Sigmoid colon (tissue), 7 donors: ENCODE measurements around the gene BRSK2. TPM values are rescaled to one million over a fixed set of nuclear protein-coding genes. Genes with fewer than 3 reads are reported as not detected.

Source experiments
- DNase-seq: peaks from one replicate; pipeline ENCODE4 v3.0.0-alpha.2; 2019
- H3K27ac ChIP-seq, 4 donors: fragments of 200-600 bp; sonication (generic); one replicate each; pipeline ENCODE4 v1.5.1; 2016 to 2019; ENCODE audit warnings: mild to moderate bottlenecking in 1 of 4
- H3K27me3 ChIP-seq, 3 donors: fragments of 200-600 bp; sonication (generic); one replicate each; pipeline ENCODE4 v1.5.1; 2019; ENCODE audit warnings: mild to moderate bottlenecking in 1 of 3
- H3K36me3 ChIP-seq, 4 donors: fragments of 200-600 bp; sonication (generic); one replicate each; pipeline ENCODE4 v1.5.1; 2016 to 2019
- H3K4me1 ChIP-seq, 4 donors: fragments of 200-600 bp; sonication (generic); one replicate each; pipeline ENCODE4 v1.5.1; 2017 to 2019
- H3K4me3 ChIP-seq, 4 donors: fragments of 200-600 bp; sonication (generic); one replicate each; pipeline ENCODE4 v1.5.1; 2017 to 2019; ENCODE audit warnings: mild to moderate bottlenecking in 2 of 4, moderate library complexity in 1 of 4
- H3K9me3 ChIP-seq, 4 donors: fragments of 200-600 bp in 3 of 4; sonication (generic) in 3 of 4; one replicate each; pipeline versions ENCODE4 v1.5.1 to v1.6.1; 2013 to 2019
- CTCF ChIP-seq, 4 experiments: fragments of 450-650 bp in 3 of 4; fragments of 200-600 bp in 1 of 4; IDR thresholded peaks; one replicate each; pipeline ENCODE4 v1.5.1; 2016 to 2019; ENCODE audit warnings: antibody characterized with exemption in 4 of 4, mild to moderate bottlenecking in 3 of 4, moderate library complexity in 2 of 4
- EP300 ChIP-seq, 4 donors: sonication (generic); formaldehyde crosslinking; IDR thresholded peaks; one replicate each; pipeline ENCODE4 v1.6.1; 2017; ENCODE audit warnings: antibody characterized with exemption in 4 of 4
- POLR2A ChIP-seq, 2 donors: fragments of 450-650 bp; IDR thresholded peaks; one replicate each; pipeline ENCODE4 v1.6.1; 2016; ENCODE audit warnings: antibody characterized with exemption in 2 of 2, mild to moderate bottlenecking in 2 of 2, moderate library complexity in 2 of 2
- POLR2AphosphoS5 ChIP-seq, 4 donors: sonication (generic); formaldehyde crosslinking; IDR thresholded peaks; one replicate each; pipeline ENCODE4 v1.6.1; 2017; ENCODE audit warnings: antibody characterized with exemption in 4 of 4
- WGBS, 2 donors: extraction: QIAGEN DNeasy Blood & Tissue Kit; methylation state at CpG; one replicate each; pipeline ENCODE4 v1.1.7; 2013; 5-methylcytosine and 5-hydroxymethylcytosine counted together
- intact Hi-C: fragments of 100-400 bp; cut with DNase I; formaldehyde crosslinking; loops from one replicate; pipeline ENCODE4 v1.15.1; 2023
- polyA plus RNA-seq, 3 donors: library from polyadenylated mRNA; stranded (reverse); fragments of 200-250 nt; gene quantifications; one replicate each; pipeline ENCODE4 v1.2.3, GENCODE V29; 2013
- total RNA-seq, 4 donors: library from RNA; depleted of rRNA; stranded (reverse); fragments of >200 nt; gene quantifications; one replicate each; pipeline ENCODE4 v1.1.0, GENCODE V29; 2016
- donor health status: healthy with polysubstance abuse.
- donor health status: Bipolar disorder and iron deficiency.
- donor health status: healthy.

BRSK2 gene
- total and polyA plus RNA-seq, 7 donors = 1.7 to 3.2 (median 1.9) TPM; not detected in 2

- Histone ChIP-seq H3K4me1 (peaks cover 0 to 27% (median 9%) of the 10 kb centered on the region in 4 donors), H3K4me3 (no peak overlapping the region), H3K27me3 (no peaks in the 10 kb centered on the region), H3K9me3 (no peaks in the 10 kb centered on the region), H3K27ac (no peak overlapping the region), H3K36me3 (no peaks in the 10 kb centered on the region)
- intact Hi-C loops = no loop called here
- no peak for DNase-seq
- no peak for TF ChIP-seq CTCF (IDR thresholded peaks at IDR 0.05)
- TF ChIP-seq POLR2A (IDR thresholded peaks at IDR 0.05) = no peak
- TF ChIP-seq POLR2AphosphoS5 (IDR thresholded peaks at IDR 0.05) = no peak
- TF ChIP-seq EP300 (IDR thresholded peaks at IDR 0.05) = no peak
- 22 to 75% methylated on average over 3 of the region's 3 CpGs for WGBS, 2 donors
These were observed 104.9 kb downstream of the BRSK2 start for GRCh38 chr11:1494650-1495049.

GRCh38 chr11:1496091-1496760 lies 106.5 kb downstream of the BRSK2 start:
- intact Hi-C loops = no loop called here
- no peak for TF ChIP-seq POLR2AphosphoS5 (IDR thresholded peaks at IDR 0.05)
- no peak for TF ChIP-seq POLR2A (IDR thresholded peaks at IDR 0.05)
- TF ChIP-seq EP300 (IDR thresholded peaks at IDR 0.05) = no peak
- no peaks in the 10 kb centered on the region for H3K36me3 ChIP-seq
- 75 to 86% methylated on average over 9 of the region's 9 CpGs for WGBS, 2 donors
- H3K27me3 ChIP-seq = no peaks in the 10 kb centered on the region
- DNase-seq = no peak
- no peak overlapping the region for H3K4me3 ChIP-seq
- no peak overlapping the region for H3K27ac ChIP-seq
- H3K9me3 ChIP-seq = no peaks in the 10 kb centered on the region
- peaks cover 0 to 33% (median 16%) of the 10 kb centered on the region in 4 donors for H3K4me1 ChIP-seq

- Histone ChIP-seq H3K4me3 (no peak overlapping the region), H3K9me3 (no peaks in the 10 kb centered on the region), H3K36me3 (no peaks in the 10 kb centered on the region), H3K27ac (no peak overlapping the region), H3K4me1 (peaks cover 0 to 38% (median 21%) of the 10 kb centered on the region in 4 donors), H3K27me3 (no peaks in the 10 kb centered on the region)
- TF ChIP-seq POLR2AphosphoS5 (IDR thresholded peaks at IDR 0.05) = no peak
- no peak for TF ChIP-seq POLR2A (IDR thresholded peaks at IDR 0.05)
- DNase-seq = no peak
- WGBS, 2 donors = 80 to 90% methylated on average over 3 of the region's 3 CpGs
- intact Hi-C loops = no loop called here
These were observed 107.0 kb downstream of the BRSK2 start for GRCh38 chr11:1496761-1497095.

- WGBS, 2 donors = 82 to 86% methylated on average over 5 of the region's 5 CpGs
- peaks cover 0 to 44% (median 28%) of the 10 kb centered on the region in 4 donors for H3K4me1 ChIP-seq
- intact Hi-C loops = no loop called here
- TF ChIP-seq CTCF (IDR thresholded peaks at IDR 0.05) (no peak), POLR2AphosphoS5 (IDR thresholded peaks at IDR 0.05) (no peak), POLR2A (IDR thresholded peaks at IDR 0.05) (no peak)
- DNase-seq = no peak
- H3K36me3 ChIP-seq = no peaks in the 10 kb centered on the region
- H3K4me3 ChIP-seq = no peak overlapping the region
- no peaks in the 10 kb centered on the region for H3K9me3 ChIP-seq
- no peak overlapping the region for H3K27ac ChIP-seq
- no peaks in the 10 kb centered on the region for H3K27me3 ChIP-seq
These were observed 107.9 kb downstream of the BRSK2 start for GRCh38 chr11:1497600-1497999.

GRCh38 chr11:1498262-1498661 lies 108.5 kb downstream of the BRSK2 start:
- intact Hi-C loops = no loop called here

More at GRCh38 chr11:1498262-1498661, 108.5 kb downstream of the BRSK2 start:
- Histone ChIP-seq H3K9me3 (no peaks in the 10 kb centered on the region), H3K27ac (no peak overlapping the region), H3K4me3 (no peak overlapping the region), H3K36me3 (no peaks in the 10 kb centered on the region), H3K4me1 (peaks cover 0 to 48% (median 33%) of the 10 kb centered on the region in 4 donors), H3K27me3 (no peaks in the 10 kb centered on the region)
- DNase-seq = no peak
- 96% methylated on average over 13 of the region's 13 CpGs for WGBS, 2 donors
- TF ChIP-seq CTCF (IDR thresholded peaks at IDR 0.05) (no peak), EP300 (IDR thresholded peaks at IDR 0.05) (no peak), POLR2AphosphoS5 (IDR thresholded peaks at IDR 0.05) (no peak), POLR2A (IDR thresholded peaks at IDR 0.05) (no peak)
